ENCODE data around the gene GRIN3A. TPM values are rescaled to one million over a fixed set of nuclear protein-coding genes. Genes with fewer than 3 reads are reported as not detected.

The GRIN3A gene
- total RNA-seq, 1 experiment from 2014 or later: not detected

GRCh38 chr9:101634741-101635409 is 103.6 kb downstream of the GRIN3A start:
- Histone ChIP-seq H3K27me3 (replicated peaks; ENCODE audit: control insufficient read depth, insufficient read depth, low read length) (no peaks in the 10 kb centered on the region), H3K4me1 (peaks cover 16% of the 10 kb centered on the region; the same call in 1 of the 2 replicates), H3K36me3 (ENCODE audit: control insufficient read depth, insufficient read depth, low read length) (no peaks in the 10 kb centered on the region), H3K4me3 (ENCODE audit: low read depth, low read length) (no peak overlapping the region), H3K9me3 (no peaks in the 10 kb centered on the region)
- Mint-ChIP-seq H3K4me1 (ENCODE audit: low read depth, unreplicated experiment) (peaks cover 12% of the 10 kb centered on the region), H3K4me3 (ENCODE audit: unreplicated experiment) (no peak overlapping the region), H3K9me3 (ENCODE audit: unreplicated experiment) (no peaks in the 10 kb centered on the region), H3K27me3 (ENCODE audit: insufficient read depth, unreplicated experiment) (peaks cover 2% of the 10 kb centered on the region), H3K27ac (ENCODE audit: unreplicated experiment) (no peak overlapping the region), H3K36me3 (ENCODE audit: insufficient read depth, unreplicated experiment) (no peaks in the 10 kb centered on the region)
- DNase-seq: no peak
- BruUV-seq (replicated peaks): no TSS peak
- intact Hi-C loops (cut with micrococcal nuclease; ENCODE audit: unreplicated experiment): no loop called here
- no peak for TF ChIP-seq CTCF (IDR thresholded peaks at IDR 0.05; ENCODE audit: insufficient read depth in 1 of 2, low read depth in 1 of 2, low read length in 1 of 2, severe bottlenecking in 1 of 2, unreplicated experiment in 1 of 2)
- POLR2A ChIA-PET: no interaction called here
- CTCF ChIA-PET: no interaction called here

GRCh38 chr9:101632611-101633010 is 105.8 kb downstream of the GRIN3A start:
- Mint-ChIP-seq H3K36me3 (ENCODE audit: insufficient read depth, unreplicated experiment) (no peaks in the 10 kb centered on the region), H3K9me3 (ENCODE audit: unreplicated experiment) (no peaks in the 10 kb centered on the region), H3K27me3 (ENCODE audit: insufficient read depth, unreplicated experiment) (peaks cover 2% of the 10 kb centered on the region), H3K4me1 (ENCODE audit: low read depth, unreplicated experiment) (peaks cover 12% of the 10 kb centered on the region), H3K4me3 (ENCODE audit: unreplicated experiment) (no peak overlapping the region), H3K27ac (ENCODE audit: unreplicated experiment) (no peak overlapping the region)
- BruUV-seq (replicated peaks): no TSS peak
- Histone ChIP-seq H3K27me3 (replicated peaks; ENCODE audit: control insufficient read depth, insufficient read depth, low read length) (no peaks in the 10 kb centered on the region), H3K36me3 (ENCODE audit: control insufficient read depth, insufficient read depth, low read length) (no peaks in the 10 kb centered on the region), H3K9me3 (no peaks in the 10 kb centered on the region), H3K4me3 (ENCODE audit: low read depth, low read length) (no peak overlapping the region), H3K4me1 (peaks cover 16% of the 10 kb centered on the region; the same call in 1 of the 2 replicates)
- ChIA-PET POLR2A (no interaction called here), CTCF (no interaction called here)
- intact Hi-C loops (cut with micrococcal nuclease; ENCODE audit: unreplicated experiment): no loop called here
- TF ChIP-seq CTCF (IDR thresholded peaks at IDR 0.05; ENCODE audit: insufficient read depth in 1 of 2, low read depth in 1 of 2, low read length in 1 of 2, severe bottlenecking in 1 of 2, unreplicated experiment in 1 of 2): no peak
- DNase-seq: no peak

- H3K4me1 Mint-ChIP-seq (ENCODE audit: low read depth, unreplicated experiment): peaks cover 12% of the 10 kb centered on the region
- peaks cover 2% of the 10 kb centered on the region for H3K27me3 Mint-ChIP-seq (ENCODE audit: insufficient read depth, unreplicated experiment)
- no peak overlapping the region for H3K27ac Mint-ChIP-seq (ENCODE audit: unreplicated experiment)
- TF ChIP-seq CTCF (IDR thresholded peaks at IDR 0.05; ENCODE audit: insufficient read depth in 1 of 2, low read depth in 1 of 2, low read length in 1 of 2, severe bottlenecking in 1 of 2, unreplicated experiment in 1 of 2): no peak
- Histone ChIP-seq H3K36me3 (ENCODE audit: control insufficient read depth, insufficient read depth, low read length) (no peaks in the 10 kb centered on the region), H3K4me3 (ENCODE audit: low read depth, low read length) (no peak overlapping the region), H3K4me1 (peaks cover 16% of the 10 kb centered on the region; the same call in 1 of the 2 replicates), H3K9me3 (no peaks in the 10 kb centered on the region), H3K27me3 (replicated peaks; ENCODE audit: control insufficient read depth, insufficient read depth, low read length) (no peaks in the 10 kb centered on the region)
- no peaks in the 10 kb centered on the region for H3K36me3 Mint-ChIP-seq (ENCODE audit: insufficient read depth, unreplicated experiment)
- no peaks in the 10 kb centered on the region for H3K9me3 Mint-ChIP-seq (ENCODE audit: unreplicated experiment)
- H3K4me3 Mint-ChIP-seq (ENCODE audit: unreplicated experiment): no peak overlapping the region
- CTCF ChIA-PET: no interaction called here
- POLR2A ChIA-PET: no interaction called here
- BruUV-seq (replicated peaks): no TSS peak
- no peak for DNase-seq
- intact Hi-C loops (cut with micrococcal nuclease; ENCODE audit: unreplicated experiment): no loop called here
These were observed 106.6 kb downstream of the GRIN3A start for GRCh38 chr9:101631892-101632291.

Measured in Caco-2 (cell line).